ENCODE measurements around the gene GBP5.
"Not testable (repeated sequence)": the region's sequence is repeated elsewhere in the genome, so short reads cannot be mapped to it uniquely, and the experiment has no call there.

GBP5 gene

DNA sequence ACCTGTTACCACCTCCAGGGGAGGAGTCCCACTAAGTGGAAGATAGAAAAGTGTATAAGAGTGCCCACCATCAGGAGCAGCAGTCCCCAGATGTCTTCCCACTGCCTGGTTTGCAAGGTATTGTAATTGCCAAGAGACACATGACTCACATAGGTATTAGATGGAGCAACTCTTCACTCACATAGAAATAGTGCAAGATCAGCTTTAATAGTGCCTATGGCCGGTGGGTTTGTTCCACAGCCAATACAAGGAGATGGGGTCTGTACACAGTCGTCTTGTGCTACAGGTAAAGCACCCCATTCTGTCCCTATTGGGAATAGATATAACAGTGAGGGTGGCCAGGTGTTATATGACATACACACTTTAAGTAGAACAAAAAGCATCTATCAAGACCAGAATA lies 18.6 kb upstream of the GBP5 start:
- no peak for TF ChIP-seq ZFX (IDR thresholded peaks at IDR 0.05)
- TF ChIP-seq, protein P1, sequence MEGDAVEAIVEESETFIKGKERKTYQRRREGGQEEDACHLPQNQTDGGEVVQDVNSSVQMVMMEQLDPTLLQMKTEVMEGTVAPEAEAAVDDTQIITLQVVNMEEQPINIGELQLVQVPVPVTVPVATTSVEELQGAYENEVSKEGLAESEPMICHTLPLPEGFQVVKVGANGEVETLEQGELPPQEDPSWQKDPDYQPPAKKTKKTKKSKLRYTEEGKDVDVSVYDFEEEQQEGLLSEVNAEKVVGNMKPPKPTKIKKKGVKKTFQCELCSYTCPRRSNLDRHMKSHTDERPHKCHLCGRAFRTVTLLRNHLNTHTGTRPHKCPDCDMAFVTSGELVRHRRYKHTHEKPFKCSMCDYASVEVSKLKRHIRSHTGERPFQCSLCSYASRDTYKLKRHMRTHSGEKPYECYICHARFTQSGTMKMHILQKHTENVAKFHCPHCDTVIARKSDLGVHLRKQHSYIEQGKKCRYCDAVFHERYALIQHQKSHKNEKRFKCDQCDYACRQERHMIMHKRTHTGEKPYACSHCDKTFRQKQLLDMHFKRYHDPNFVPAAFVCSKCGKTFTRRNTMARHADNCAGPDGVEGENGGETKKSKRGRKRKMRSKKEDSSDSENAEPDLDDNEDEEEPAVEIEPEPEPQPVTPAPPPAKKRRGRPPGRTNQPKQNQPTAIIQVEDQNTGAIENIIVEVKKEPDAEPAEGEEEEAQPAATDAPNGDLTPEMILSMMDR (conservative IDR thresholded peaks at IDR 0.05) = no peak
- no peak overlapping the region for H3K27ac ChIP-seq

DNA sequence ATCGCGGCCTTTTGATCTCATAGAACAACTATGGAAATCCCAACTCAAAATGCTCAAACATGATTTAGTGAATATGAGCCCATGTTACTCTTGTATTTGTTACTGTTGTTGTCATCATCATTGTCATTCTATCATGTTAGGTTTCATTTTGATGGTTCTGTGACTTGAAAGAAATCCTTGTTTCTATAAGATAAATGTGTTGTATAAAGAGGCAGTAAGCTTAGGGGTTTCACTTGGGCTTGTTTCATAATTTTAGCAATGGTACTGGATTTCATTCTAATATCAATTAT lies 15.3 kb upstream of the GBP5 start:
- H3K27ac ChIP-seq = no peak overlapping the region
- TF ChIP-seq, protein P1 (conservative IDR thresholded peaks at IDR 0.05) = no peak
- no peak for TF ChIP-seq ZFX (IDR thresholded peaks at IDR 0.05)

DNA sequence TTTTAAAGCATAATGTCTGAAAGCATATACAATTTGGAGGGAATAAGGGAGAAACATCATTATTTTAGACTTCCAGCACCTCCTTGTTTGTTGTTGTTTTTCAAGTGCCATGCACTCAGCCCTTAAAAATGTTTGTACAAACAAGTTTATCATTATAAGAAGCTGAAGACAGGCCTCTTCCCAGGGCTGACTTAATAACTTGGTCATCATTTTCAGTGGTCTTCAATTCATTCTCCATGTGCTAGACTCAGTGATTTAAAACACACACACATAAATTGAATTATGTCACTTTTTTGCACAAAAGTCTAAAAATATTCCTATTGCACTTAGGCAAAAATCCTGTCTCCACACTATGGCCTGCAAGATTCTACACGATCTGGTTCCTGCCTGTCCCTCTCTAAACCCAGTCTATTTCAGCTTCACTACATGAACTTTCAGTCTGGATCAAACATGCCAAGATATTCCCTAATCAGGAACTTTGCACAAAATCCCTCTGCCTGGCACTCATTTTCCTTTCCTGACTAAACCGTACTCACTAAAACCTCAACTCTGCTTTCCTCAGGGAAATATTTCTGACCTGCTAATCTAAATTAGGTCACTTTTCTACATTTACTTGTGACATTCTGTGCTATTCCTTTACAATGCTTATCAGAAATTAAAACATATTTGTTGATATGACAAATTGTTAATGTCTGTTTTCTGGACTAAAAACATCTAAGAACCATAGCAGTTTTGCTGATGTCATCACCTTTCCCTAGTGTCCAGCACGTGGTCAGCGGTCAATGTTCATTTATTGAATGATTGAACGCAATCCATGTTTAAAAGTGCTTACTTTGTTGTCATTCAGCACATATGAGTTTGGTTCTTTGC lies 14.8 kb upstream of the GBP5 start:
- no peak overlapping the region for H3K27ac ChIP-seq
- TF ChIP-seq, protein P1 (conservative IDR thresholded peaks at IDR 0.05) = no peak
- TF ChIP-seq ZFX (IDR thresholded peaks at IDR 0.05) = no peak

DNA sequence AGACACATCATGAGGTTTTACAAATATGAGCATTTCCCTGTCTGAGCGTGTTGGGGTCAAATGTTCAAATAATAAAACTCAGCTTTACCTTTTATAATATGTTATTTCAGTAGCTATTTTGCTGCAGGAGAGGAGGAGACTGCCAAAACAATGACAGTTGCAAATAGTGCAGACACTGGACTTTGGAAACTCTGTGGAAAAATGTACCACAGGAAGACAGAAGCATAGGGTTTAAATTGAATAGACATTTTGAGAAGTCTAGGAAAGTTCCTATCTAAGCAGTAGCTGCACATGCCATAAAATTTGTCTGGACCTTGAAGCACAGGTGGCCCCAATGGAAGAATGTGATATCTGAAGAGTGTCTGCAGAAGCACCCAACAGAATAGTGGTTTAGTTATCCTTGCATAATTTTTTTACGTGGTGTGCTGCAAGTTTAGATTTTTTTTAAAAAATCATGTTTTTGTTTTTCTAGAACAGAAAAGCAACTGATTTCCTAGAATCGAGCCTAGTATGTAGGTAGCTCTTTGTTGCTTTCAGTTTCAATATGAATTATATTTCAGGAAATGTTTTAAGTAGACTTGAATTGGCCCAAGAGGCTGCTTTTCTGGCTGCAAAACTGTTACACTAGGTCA lies 14.0 kb upstream of the GBP5 start:
- no peak for TF ChIP-seq ZFX (IDR thresholded peaks at IDR 0.05)
- TF ChIP-seq, protein P1 (conservative IDR thresholded peaks at IDR 0.05) = no peak
- H3K27ac ChIP-seq = no peak overlapping the region

DNA sequence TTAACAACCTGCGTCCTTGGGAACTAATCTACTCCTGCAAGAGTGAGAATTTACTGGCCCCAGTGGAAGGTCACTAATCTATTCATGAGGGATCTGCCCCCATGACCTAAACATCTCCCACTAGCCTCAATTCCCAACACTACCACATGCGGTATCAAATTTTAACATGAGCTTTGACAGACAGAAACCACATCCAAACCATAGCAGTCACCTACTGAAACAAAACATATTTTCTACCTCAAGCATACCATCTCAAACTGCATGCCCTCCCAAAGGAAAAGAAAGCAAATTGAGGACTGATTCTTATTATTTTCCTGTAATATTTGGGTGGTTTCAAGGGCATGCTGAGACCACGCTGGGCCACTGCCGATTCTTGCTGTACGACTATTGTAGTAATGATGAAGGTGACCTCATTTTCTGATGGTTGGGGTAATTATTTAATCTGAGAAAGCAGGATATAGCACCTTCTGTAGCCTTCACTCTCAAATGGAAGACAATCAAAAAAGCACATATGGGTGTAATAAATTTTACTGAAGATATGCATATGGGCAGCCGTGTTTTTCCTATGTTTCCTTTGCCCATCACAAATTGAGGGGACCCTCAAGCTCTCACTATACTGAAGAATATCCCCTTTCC lies 13.2 kb upstream of the GBP5 start:
- H3K27ac ChIP-seq = no peak overlapping the region

DNA sequence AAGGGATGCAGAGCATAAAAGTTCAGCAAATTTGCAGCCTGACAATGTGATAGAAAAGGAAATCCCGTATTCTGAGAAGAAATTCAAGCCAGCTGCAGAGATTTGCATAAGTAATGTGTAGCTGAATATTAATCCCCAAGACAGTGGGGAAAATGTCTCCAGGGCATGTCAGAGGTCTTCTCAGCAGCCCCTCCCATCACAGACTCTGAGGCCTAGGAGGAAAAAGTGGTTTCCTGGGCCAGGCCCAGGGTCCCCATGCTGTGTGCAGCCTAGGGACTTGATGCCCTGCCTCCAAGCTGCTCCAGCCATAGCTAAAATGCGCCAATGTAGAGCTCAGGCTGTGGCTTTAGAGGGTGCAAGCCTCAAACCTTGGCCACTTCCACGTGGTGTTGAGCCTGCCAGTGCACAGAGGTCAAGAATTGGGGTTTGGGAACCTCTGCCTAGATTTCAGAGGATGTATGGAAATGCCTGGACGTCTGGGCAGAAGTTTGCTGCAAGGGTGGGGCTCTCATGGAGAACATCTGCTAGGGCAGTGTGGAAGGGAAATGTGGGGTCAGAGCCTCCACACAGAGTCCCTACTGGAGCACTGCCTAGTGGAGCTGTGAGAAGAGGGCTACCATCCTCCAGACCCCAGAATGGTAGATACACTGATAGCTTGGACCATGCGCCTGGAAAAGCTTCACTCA lies 11.6 kb upstream of the GBP5 start:
- not testable (repeated sequence) for H3K27ac ChIP-seq

More for the DNA sequence above, 13.2 kb upstream of the GBP5 start:
- TF ChIP-seq, protein P1 (conservative IDR thresholded peaks at IDR 0.05) = no peak
- TF ChIP-seq ZFX (IDR thresholded peaks at IDR 0.05) = no peak

DNA sequence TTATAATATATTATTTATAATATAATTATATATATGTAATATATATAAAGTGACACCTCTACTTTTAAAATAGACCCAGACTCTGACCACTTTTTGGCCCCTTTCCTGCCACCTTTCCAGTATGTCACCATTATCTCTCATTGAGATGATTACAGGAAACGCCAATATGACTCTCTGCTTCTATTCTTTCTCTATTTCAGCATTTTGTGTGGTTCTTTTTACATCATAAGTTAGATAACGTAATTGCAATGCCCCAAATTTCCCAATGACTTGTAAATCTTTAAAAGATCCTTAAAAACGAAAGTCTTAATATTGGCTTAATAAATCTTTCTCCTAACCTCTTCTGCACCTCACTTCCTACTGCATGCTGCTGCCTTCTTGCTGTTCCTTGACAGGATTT lies 8.1 kb upstream of the GBP5 start:
- no peak for TF ChIP-seq ZFX (IDR thresholded peaks at IDR 0.05)
- TF ChIP-seq, protein P1 (conservative IDR thresholded peaks at IDR 0.05) = no peak

More for the DNA sequence above, 8.1 kb upstream of the GBP5 start:
- H3K27ac ChIP-seq = no peak overlapping the region
